GM13976 (cell line): ENCODE results near the gene ADIG.

Experiments
- DNase-seq: peaks from one replicate; pipeline ENCODE4 v3.0.0; 2012; ENCODE audit warnings: low spot score
- CTCF ChIP-seq: IDR thresholded peaks from 2 replicates; pipeline ENCODE4 v1.5.1; 2012; ENCODE audit warnings: borderline replicate concordance, mild to moderate bottlenecking; ENCODE audit not compliant: insufficient read depth; ENCODE audit errors: extremely low read depth, missing control alignments, control extremely low read depth
- in situ Hi-C: fragments of 300-500 bp; cut with MboI; formaldehyde crosslinking; loops from one replicate; pipeline ENCODE4 v1.12.0; 2022; ENCODE audit warnings: low sequenced_read_pairs, mixed read lengths, inconsistent platforms; ENCODE audit not compliant: unreplicated experiment

ADIG gene

GRCh38 chr20:38600057-38600456 is 19.1 kb downstream of the ADIG start:
- no peak for TF ChIP-seq CTCF
- in situ Hi-C loops: no loop called here
- no peak for DNase-seq

- in situ Hi-C loops: no loop called here
- no peak for TF ChIP-seq CTCF
- DNase-seq: peak; percentile 72
These were observed 20.5 kb downstream of the ADIG start, which contains the start of gene ARHGAP40 for GRCh38 chr20:38601216-38602184. ARHGAP40 (plus strand) TSS chr20:38601809.

DNA sequence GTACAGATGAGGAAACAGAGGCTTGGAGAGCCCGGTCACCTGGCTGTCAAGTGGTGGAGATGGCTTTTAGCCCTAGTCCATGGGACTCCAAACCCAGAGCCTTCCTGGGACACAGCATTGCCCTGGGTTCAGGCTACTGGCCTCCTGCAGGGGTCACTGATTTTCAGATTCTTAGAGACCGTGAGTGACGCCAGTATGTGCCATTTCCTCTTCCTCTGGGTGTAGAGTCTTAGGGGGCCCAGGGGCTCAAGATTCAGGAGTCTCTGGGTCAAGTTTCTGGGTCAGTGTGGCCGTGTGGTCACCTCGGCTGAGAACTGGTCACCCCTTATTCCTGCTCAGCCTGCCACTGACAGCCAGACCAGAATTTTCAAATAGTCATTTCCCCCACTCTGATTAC is 21.2 kb downstream of the ADIG start:
- in situ Hi-C loops: no loop called here
- no peak for TF ChIP-seq CTCF
- no peak for DNase-seq

GRCh38 chr20:38603286-38603685 is 22.3 kb downstream of the ADIG start:
- no peak for DNase-seq
- in situ Hi-C loops: no loop called here

DNA sequence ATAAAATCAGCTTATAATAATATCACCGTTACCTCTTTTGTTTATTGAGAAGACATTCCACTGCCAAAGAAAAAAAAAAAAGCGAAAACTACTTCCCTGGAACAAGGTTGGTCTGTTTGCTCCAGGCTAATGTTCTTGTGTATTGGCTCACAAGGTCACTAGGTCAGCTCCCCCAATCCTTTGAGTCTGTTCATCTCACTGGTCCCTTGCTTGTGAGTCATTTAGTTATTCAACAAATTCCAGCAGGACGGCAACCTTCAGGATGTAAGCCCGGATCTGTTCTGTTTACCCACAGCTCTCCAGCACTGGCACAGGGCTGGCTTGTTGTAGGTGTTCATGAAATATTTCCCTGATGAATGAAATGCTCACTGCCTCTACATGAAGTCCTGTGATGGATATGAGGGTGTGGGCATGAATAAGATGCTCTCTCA is 23.9 kb downstream of the ADIG start:
- no peak for TF ChIP-seq CTCF
- in situ Hi-C loops: no loop called here
- DNase-seq: no peak

More at GRCh38 chr20:38603286-38603685, 22.3 kb downstream of the ADIG start:
- TF ChIP-seq CTCF: no peak

DNA sequence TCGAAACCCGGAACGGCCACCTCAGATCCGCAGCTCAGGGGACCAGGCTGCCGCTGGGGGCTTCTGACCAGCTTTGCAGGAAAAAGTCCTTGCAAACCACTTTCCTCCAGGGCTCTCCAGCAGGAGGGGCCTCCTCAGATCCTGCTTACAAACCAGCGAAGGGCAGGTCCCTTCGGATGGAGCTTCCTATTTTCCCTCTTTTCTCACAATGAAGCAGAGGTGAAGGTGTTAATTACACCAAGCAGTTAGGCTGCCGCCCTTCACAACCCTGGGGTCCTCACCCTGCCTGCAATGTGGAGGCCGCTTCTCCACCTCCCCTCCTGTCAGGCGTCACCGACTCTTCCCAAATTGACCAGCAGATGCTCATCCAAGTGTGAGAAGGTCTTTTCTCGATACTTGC is 26.4 kb downstream of the ADIG start:
- in situ Hi-C loops: no loop called here
- no peak for DNase-seq
- no peak for TF ChIP-seq CTCF
